ENCODE measurements around the gene MRRF.
"Not testable (repeated sequence)": the region's sequence is repeated elsewhere in the genome, so short reads cannot be mapped to it uniquely, and the experiment has no call there.

Gene MRRF

GRCh38 chr9:122360891-122361290 is 96.2 kb downstream of the MRRF start:
- no peak for DNase-seq (ENCODE audit: low spot score)

GRCh38 chr9:122363131-122363530 is 98.4 kb downstream of the MRRF start:
- not testable (repeated sequence) for DNase-seq (ENCODE audit: low spot score)

DNA sequence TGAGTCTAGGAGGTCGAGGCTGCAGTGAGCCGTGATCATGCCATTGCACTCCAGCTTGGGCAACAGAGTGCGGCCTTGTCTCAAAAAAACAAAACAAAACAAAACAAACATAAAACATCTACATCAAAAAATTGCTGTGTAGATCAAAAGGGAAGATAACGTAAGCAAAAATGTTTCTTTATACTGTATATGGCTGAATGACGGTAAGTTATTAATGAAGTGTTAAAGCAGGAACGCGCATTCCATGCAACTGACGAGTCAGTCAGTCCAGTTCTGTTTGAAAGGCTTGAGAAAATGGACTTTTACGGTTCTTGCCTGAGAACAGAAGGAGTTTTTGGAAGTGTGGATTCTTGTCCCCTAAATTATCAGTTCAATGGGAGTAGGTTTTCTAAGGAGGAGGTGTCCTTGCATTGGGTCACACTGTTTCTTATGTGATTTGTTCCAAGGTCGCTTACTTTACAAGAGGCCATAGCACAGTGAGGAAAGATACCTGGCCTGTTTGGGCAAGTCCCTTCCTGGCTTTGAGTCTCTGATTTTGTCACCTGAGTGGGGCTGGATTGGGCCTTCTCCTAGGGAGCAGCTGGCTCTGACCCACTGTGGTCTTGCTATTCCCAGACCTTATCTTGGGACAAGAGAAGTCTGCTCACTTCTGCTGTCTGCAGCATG is 99.6 kb downstream of the MRRF start:
- DNase-seq (ENCODE audit: low spot score), result no peak

DNA sequence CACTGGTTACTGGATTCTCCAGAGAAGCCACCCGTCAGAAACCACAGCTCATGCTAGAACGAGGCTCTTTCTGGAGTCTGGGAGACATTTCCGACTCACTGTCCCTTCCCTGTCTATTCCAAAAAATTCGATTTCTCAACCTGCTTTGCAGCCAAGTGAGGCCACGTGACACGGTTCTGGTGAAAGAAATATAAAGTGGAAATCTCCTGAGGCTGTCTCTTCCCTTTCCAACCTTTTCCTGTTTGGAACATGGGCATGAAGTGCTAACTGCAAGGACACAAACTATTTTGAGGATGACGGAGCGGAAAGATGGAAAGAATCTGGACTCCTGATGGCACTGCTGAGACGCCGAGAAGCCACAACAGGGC is 100.1 kb downstream of the MRRF start:
- no peak for DNase-seq (ENCODE audit: low spot score)

GRCh38 chr9:122366074-122366660 is 101.5 kb downstream of the MRRF start:
- DNase-seq (ENCODE audit: low spot score), result no peak

- DNase-seq (ENCODE audit: low spot score), result no peak
Measured at GRCh38 chr9:122367065-122367464, 102.4 kb downstream of the MRRF start.

DNA sequence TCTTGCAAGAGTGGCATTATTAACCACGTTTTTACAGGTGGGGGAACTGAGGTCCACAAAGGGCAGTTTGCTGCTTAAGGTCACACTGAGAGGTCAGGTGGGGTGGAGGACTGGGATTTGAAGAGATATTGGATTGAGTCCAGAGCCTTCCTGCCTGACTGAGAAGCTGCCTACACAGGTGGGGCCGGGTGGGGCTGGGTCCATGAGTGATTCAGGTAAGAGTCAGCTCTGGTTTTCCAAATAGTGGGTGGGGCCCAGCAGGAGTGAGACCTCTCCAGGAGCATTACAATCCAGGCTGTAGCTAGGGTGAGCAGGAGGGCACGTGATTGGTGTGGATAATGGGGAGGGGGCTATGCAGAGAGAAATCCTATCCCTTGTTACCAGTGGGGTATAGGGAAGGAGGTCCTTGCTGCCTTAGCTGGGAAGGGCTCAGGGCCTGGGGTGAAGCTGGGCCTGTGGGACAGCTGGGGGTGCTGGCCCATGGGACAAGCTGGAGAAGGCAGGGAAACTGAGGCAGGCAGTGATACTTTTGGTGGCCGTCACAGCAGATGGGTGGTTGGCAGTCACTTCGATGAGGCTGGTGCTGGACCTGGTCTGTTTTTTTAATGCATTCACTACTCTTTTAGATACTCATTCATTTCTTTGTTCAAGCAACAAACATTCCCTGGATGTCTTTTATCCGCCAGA is 103.2 kb downstream of the MRRF start:
- no peak for DNase-seq (ENCODE audit: low spot score)

- DNase-seq (ENCODE audit: low spot score), result no peak
Measured at GRCh38 chr9:122368642-122369041, 104.0 kb downstream of the MRRF start.

GRCh38 chr9:122370303-122370702 is 105.6 kb downstream of the MRRF start:
- DNase-seq (ENCODE audit: low spot score), result no peak

DNA sequence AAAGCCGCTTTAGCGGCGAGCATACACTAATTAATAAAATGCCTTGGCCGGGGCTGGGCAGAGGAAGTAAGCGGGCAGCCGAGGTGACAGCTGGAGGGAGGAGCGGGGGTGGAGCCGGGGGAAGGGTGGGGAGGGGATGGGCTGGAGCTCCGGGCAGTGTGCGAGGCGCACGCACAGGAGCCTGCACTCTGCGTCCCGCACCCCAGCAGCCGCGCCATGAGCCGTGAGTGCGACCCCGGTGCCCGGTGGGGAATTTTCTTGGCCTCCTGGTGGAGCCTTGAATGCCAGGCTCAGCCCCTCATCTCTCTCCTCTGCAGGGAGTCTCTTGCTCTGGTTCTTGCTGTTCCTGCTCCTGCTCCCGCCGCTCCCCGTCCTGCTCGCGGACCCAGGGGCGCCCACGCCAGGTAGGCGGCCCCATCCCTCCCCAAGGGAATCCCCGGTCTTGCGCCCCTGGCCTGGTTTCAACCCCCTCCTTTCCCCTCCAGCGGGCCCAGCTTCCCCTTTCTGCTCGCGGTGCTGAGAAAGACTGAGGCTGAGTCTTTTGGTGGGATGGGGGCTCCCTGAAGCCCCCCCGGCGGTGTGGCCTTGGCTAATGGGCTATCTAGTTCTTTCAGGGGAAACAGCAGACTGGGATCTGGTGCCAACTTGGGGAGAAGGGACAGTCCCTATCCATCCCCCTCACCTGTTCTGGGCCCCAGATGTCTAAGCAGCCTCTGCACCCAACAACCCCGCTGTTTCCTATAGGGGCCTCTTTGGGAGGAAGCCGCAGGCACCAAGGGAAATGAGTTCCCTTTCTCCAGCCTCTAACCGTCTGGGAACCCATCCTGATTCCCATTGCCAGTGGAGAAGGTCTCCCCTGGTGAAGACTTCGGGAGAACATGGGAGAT is 106.4 kb downstream of the MRRF start, which contains the start of gene PTGS1:
PTGS1 (plus strand) TSS at position 156 of the 887 bp plus-strand sequence; CDS start at position 217, 61 bp downstream.
- no peak for DNase-seq (ENCODE audit: low spot score)

- no peak for DNase-seq (ENCODE audit: low spot score)
Measured at GRCh38 chr9:122371846-122372245, 107.2 kb downstream of the MRRF start.

GRCh38 chr9:122372856-122373845 is 108.5 kb downstream of the MRRF start:
- no peak for DNase-seq (ENCODE audit: low spot score)

- peak; percentile 33 for DNase-seq (ENCODE audit: low spot score)
Measured at GRCh38 chr9:122374885-122375420, 110.3 kb downstream of the MRRF start.

- no peak for DNase-seq (ENCODE audit: low spot score)
Measured at GRCh38 chr9:122376796-122377195, 112.1 kb downstream of the MRRF start.

- no peak for DNase-seq (ENCODE audit: low spot score)
Measured at GRCh38 chr9:122377241-122378164, 112.8 kb downstream of the MRRF start.

DNA sequence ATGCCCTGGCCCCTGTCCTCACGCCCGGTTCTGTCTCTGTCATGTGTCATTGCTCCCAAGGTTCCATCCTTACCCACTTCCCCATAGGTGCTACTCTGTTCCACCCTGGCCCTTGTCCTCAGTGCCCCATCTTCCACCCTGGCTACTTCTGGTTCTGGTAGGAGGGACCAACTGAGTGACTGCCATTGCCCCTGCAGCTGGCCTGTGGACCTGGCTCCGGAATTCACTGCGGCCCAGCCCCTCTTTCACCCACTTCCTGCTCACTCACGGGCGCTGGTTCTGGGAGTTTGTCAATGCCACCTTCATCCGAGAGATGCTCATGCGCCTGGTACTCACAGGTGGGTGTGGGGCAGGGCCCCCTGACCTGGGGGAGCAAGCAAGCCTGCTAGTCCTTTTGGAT is 113.6 kb downstream of the MRRF start:
- no peak for DNase-seq (ENCODE audit: low spot score)

DNA sequence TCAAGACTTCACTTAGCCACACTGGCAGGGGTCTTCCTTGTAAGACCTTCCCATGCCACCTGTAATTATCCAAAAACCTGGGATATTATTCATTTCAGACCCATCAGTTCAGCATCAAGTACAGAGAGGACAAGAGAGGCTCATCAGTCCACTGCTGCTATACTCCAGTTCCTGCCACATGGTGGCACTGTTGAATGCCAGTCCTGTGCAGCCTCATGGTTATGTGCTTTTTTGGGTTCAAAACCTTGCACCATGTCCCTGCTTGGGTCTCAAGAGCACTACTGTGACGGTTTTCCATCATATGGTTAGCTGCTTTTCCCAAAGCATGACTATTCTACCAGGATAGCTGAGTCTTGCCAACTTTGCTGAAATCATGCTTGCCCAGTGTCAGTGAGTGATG is 114.7 kb downstream of the MRRF start:
- DNase-seq (ENCODE audit: low spot score), result no peak

DNA sequence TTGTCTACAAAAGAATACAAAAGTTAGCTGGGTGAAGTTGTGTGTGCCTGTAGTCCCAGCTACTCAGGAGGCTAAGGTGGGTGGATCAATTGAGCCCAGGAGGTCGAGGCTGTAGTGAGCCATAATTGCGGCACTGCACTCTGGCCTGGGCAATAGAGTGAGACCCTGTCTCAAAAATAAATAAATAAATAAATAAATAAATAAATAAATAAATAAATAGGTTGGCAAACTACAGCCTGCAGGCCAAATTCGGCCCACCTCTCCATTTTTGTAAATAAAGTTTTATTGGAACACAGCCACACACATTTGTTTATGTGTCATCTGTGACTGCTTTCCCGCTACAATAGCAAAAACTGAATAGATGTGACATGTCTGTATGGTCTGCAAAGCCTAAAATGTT is 115.6 kb downstream of the MRRF start:
- no peak for DNase-seq (ENCODE audit: low spot score)

All from hematopoietic multipotent progenitor cell treated with erythropoietin and hydrocortisone succinate and interleukin-3 and kit ligand, for 17 days (in vitro differentiated cells).